Mesendoderm (in vitro differentiated cells): Measurements from ENCODE around the gene PRKAG2.

Source experiments
- DNase-seq: peaks from one replicate; pipeline ENCODE4 v3.0.0; 2013
- H2AK5ac ChIP-seq: 2 replicates; pipeline ENCODE4 v1.6.1; 2013; ENCODE audit warnings: low read length, inconsistent platforms
- H2BK120ac ChIP-seq: 2 replicates; pipeline ENCODE4 v1.6.1; 2013; ENCODE audit warnings: low read depth, mild to moderate bottlenecking, low read length, moderate library complexity, mixed read lengths
- H2BK15ac ChIP-seq: replicated peaks from 2 replicates; pipeline ENCODE4 v1.6.1; 2013; ENCODE audit warnings: low read depth, mild to moderate bottlenecking, moderate library complexity
- H2BK5ac ChIP-seq: 2 replicates; pipeline ENCODE4 v1.6.1; 2013; ENCODE audit warnings: low read length, inconsistent platforms
- H3K18ac ChIP-seq: 2 replicates; pipeline ENCODE4 v1.6.1; 2013; ENCODE audit warnings: mild to moderate bottlenecking, low read length, mixed read lengths
- H3K23ac ChIP-seq: one replicate; pipeline ENCODE4 v1.6.1; 2013; ENCODE audit warnings: low read length
- H3K27ac ChIP-seq: 2 replicates; pipeline ENCODE4 v1.5.1; 2013; ENCODE audit warnings: low read depth, mild to moderate bottlenecking, inconsistent platforms, low read length, moderate library complexity
- H3K27me3 ChIP-seq: 2 replicates; pipeline ENCODE4 v1.6.1; 2013; ENCODE audit warnings: low read length, control low read depth, mild to moderate bottlenecking, inconsistent platforms; ENCODE audit not compliant: insufficient read depth, poor library complexity
- H3K36me3 ChIP-seq: 2 replicates; pipeline ENCODE4 v1.6.1; 2013; ENCODE audit warnings: low read length, inconsistent platforms; ENCODE audit not compliant: control insufficient read depth, insufficient read depth
- H3K4ac ChIP-seq: one replicate; pipeline ENCODE4 v1.6.1; 2013; ENCODE audit warnings: low read depth, mild to moderate bottlenecking, low read length, moderate library complexity
- H3K4me1 ChIP-seq: 2 replicates; pipeline ENCODE4 v1.6.1; 2013; ENCODE audit warnings: low read depth, low read length, inconsistent platforms; ENCODE audit not compliant: control insufficient read depth
- H3K4me2 ChIP-seq: 2 replicates; pipeline ENCODE4 v1.6.1; 2013; ENCODE audit warnings: low read length
- H3K4me3 ChIP-seq: 2 replicates; pipeline ENCODE4 v1.5.1; 2013; ENCODE audit warnings: mild to moderate bottlenecking, low read length
- H3K56ac ChIP-seq: one replicate; pipeline ENCODE4 v1.6.1; 2013; ENCODE audit warnings: low read length
- H3K79me1 ChIP-seq: 2 replicates; pipeline ENCODE4 v1.6.1; 2013; ENCODE audit warnings: low read length, inconsistent platforms
- H3K79me2 ChIP-seq: 2 replicates; pipeline ENCODE4 v1.6.1; 2013; ENCODE audit warnings: mild to moderate bottlenecking, low read length; ENCODE audit not compliant: control insufficient read depth, insufficient read depth
- H3K9ac ChIP-seq: 2 replicates; pipeline ENCODE4 v1.6.1; 2013; ENCODE audit warnings: low read length, inconsistent platforms
- H4K5ac ChIP-seq: one replicate; pipeline ENCODE4 v1.6.1; 2013; ENCODE audit warnings: low read length
- H4K8ac ChIP-seq: one replicate; pipeline ENCODE4 v1.6.1; 2013; ENCODE audit warnings: low read depth, mild to moderate bottlenecking, control low read depth, low read length, moderate library complexity
- WGBS: extraction: QIAGEN DNeasy Blood & Tissue Kit; methylation state at CpG from one replicate; pipeline ENCODE4 v1.1.7; 2013; ENCODE audit warnings: low lambda C conversion rate, missing lambda C conversion rate; ENCODE audit not compliant: insufficient coverage; ENCODE audit errors: extremely low coverage; 5-methylcytosine and 5-hydroxymethylcytosine counted together

PRKAG2 gene

GRCh38 chr7:151868396-151869108, 8.4 kb downstream of the PRKAG2 start:
- no peak overlapping the region for H2BK5ac ChIP-seq
- H3K4me1 ChIP-seq, result no peaks in the 10 kb centered on the region
- WGBS, result no CpG with 5 or more reads among the region's 23 CpGs
- no peak overlapping the region for H3K23ac ChIP-seq
- no peak overlapping the region for H2BK15ac ChIP-seq
- H3K27ac ChIP-seq, result no peak overlapping the region
- peak overlapping the region; percentile 11 for H3K56ac ChIP-seq
- DNase-seq, result no peak
- H2AK5ac ChIP-seq, result no peak overlapping the region
- no peaks in the 10 kb centered on the region for H3K36me3 ChIP-seq
- no peak overlapping the region for H3K4me2 ChIP-seq
- no peak overlapping the region for H4K5ac ChIP-seq
- H4K8ac ChIP-seq, result no peak overlapping the region
- no peak overlapping the region for H3K18ac ChIP-seq
- no peaks in the 10 kb centered on the region for H3K79me1 ChIP-seq
- H3K4me3 ChIP-seq, result no peak overlapping the region
- H3K9ac ChIP-seq, result no peak overlapping the region
- no peak overlapping the region for H3K4ac ChIP-seq
- no peaks in the 10 kb centered on the region for H3K27me3 ChIP-seq
- no peak overlapping the region for H2BK120ac ChIP-seq
- H3K79me2 ChIP-seq, result no peaks in the 10 kb centered on the region

- Histone ChIP-seq H3K27ac (no peak overlapping the region), H3K79me1 (no peaks in the 10 kb centered on the region), H3K27me3 (no peaks in the 10 kb centered on the region), H3K56ac (peak overlapping the region; percentile 11), H2BK120ac (no peak overlapping the region), H2AK5ac (no peak overlapping the region), H4K5ac (no peak overlapping the region), H3K79me2 (no peaks in the 10 kb centered on the region), H3K4me1 (no peaks in the 10 kb centered on the region), H3K4ac (no peak overlapping the region), H3K4me3 (no peak overlapping the region), H3K23ac (no peak overlapping the region), H3K4me2 (no peak overlapping the region), H3K36me3 (no peaks in the 10 kb centered on the region), H3K18ac (no peak overlapping the region), H4K8ac (no peak overlapping the region), H2BK5ac (no peak overlapping the region), H3K9ac (no peak overlapping the region), H2BK15ac (no peak overlapping the region)
- no peak for DNase-seq
- WGBS, result no CpG with 5 or more reads among the region's 6 CpGs
Measured at GRCh38 chr7:151867912-151868311, 9.0 kb downstream of the PRKAG2 start.

DNA sequence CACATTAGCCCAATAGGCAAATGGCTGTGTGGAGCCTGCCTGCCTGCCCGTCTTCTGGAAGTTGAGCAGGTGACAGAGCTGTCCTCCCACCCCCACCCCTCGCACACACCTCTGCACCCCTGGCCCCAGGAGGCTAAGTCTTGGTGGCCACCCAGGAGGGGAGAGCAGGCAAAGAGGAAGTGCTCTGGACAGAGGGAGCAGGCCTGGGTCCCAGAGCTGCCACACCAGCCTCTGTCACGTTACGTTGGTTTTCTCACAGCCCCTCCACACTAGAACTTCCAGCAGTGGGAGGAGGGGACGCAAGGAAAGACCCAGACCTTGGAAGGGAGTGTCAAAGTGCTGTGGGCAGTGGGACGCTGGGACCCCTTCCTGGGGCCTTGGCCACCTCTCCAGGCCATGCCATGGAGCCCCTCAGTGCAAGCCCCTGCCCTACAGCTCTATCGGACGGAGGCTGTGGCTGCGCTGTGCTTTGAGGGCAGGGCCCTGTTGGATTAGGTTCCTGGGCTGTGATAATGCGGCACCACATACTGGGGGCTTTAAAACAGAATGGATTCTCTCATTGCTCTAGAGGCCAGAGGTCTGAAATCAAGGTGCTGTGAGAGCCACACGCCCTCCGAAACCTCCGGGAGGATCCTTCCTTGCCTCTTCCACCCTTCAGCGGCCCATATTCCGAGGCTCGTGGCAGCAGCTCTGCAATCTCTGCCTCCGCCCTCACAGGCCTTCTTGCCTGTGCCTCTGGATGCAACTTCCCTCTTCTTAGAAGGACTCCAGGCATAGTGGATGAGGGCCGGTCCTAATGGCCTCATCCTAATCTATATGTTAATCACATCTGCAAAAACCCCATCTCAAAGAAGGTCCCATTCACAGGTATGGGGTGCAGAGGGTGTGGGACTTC, 9.9 kb downstream of the PRKAG2 start:
- no peak overlapping the region for H3K9ac ChIP-seq
- no peaks in the 10 kb centered on the region for H3K36me3 ChIP-seq
- H3K4ac ChIP-seq, result no peak overlapping the region
- no peak overlapping the region for H2BK5ac ChIP-seq
- H2BK15ac ChIP-seq, result no peak overlapping the region
- H3K4me1 ChIP-seq, result no peaks in the 10 kb centered on the region
- no peak overlapping the region for H4K8ac ChIP-seq
- WGBS, result no CpG with 5 or more reads among the region's 18 CpGs
- H3K18ac ChIP-seq, result no peak overlapping the region
- H3K4me2 ChIP-seq, result no peak overlapping the region
- H2BK120ac ChIP-seq, result no peak overlapping the region
- no peak overlapping the region for H3K4me3 ChIP-seq
- H3K27me3 ChIP-seq, result no peaks in the 10 kb centered on the region
- H3K27ac ChIP-seq, result no peak overlapping the region
- H3K79me1 ChIP-seq, result no peaks in the 10 kb centered on the region
- H4K5ac ChIP-seq, result no peak overlapping the region
- H3K23ac ChIP-seq, result no peak overlapping the region
- no peak overlapping the region for H2AK5ac ChIP-seq
- no peak for DNase-seq
- H3K79me2 ChIP-seq, result no peaks in the 10 kb centered on the region
- H3K56ac ChIP-seq, result no peak overlapping the region

- Histone ChIP-seq H3K4ac (no peak overlapping the region), H3K79me1 (no peaks in the 10 kb centered on the region), H3K27ac (no peak overlapping the region), H3K4me2 (no peak overlapping the region), H3K27me3 (no peaks in the 10 kb centered on the region), H3K4me1 (no peaks in the 10 kb centered on the region), H2BK5ac (no peak overlapping the region), H3K9ac (no peak overlapping the region), H4K5ac (no peak overlapping the region), H3K4me3 (no peak overlapping the region), H2BK15ac (no peak overlapping the region), H2BK120ac (no peak overlapping the region), H3K56ac (no peak overlapping the region), H2AK5ac (no peak overlapping the region), H4K8ac (no peak overlapping the region), H3K18ac (no peak overlapping the region), H3K23ac (no peak overlapping the region), H3K36me3 (no peaks in the 10 kb centered on the region), H3K79me2 (no peaks in the 10 kb centered on the region)
- WGBS, result no CpG with 5 or more reads among the region's 7 CpGs
- DNase-seq, result no peak
Measured at GRCh38 chr7:151866028-151866427, 10.9 kb downstream of the PRKAG2 start.

DNA sequence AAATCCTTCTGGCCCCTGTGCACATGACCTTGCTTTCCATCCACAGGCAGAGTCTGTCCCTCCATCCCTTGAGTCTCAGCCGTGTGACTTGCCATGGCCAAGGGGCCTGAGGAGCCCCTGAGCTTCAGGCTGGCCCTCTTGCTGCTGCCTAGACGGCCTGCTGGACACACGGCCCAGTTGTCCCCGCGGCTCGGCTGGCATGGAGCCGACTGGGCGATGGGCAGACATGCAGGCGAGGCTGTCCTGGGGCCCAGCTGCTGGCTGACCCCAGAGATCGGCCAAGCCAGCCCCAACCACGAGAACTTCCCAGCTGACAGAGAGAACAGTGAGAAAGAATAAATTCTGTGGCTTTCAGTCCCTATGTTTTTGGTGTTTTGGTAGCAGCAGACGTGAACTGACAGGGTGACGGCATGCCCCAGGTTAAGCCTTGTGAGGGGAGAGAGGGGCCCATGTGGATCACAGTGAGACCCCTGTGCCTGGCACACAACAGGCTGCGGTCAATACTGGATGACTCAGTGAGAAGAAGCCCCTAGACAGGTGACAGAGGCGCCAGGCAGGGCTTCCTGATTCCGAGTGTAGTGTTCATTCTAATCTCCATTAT, 11.7 kb downstream of the PRKAG2 start:
- no peak for DNase-seq
- H3K27me3 ChIP-seq, result no peaks in the 10 kb centered on the region
- H3K27ac ChIP-seq, result no peak overlapping the region
- H2BK5ac ChIP-seq, result no peak overlapping the region
- no peak overlapping the region for H3K18ac ChIP-seq
- H3K4me1 ChIP-seq, result no peaks in the 10 kb centered on the region
- H2BK15ac ChIP-seq, result no peak overlapping the region
- no peaks in the 10 kb centered on the region for H3K36me3 ChIP-seq
- no peaks in the 10 kb centered on the region for H3K79me1 ChIP-seq
- no peak overlapping the region for H3K56ac ChIP-seq
- H3K9ac ChIP-seq, result no peak overlapping the region
- no peak overlapping the region for H3K4ac ChIP-seq
- WGBS, result no CpG with 5 or more reads among the region's 16 CpGs
- no peak overlapping the region for H2AK5ac ChIP-seq
- H3K4me3 ChIP-seq, result no peak overlapping the region
- no peak overlapping the region for H3K23ac ChIP-seq
- no peak overlapping the region for H4K8ac ChIP-seq
- H2BK120ac ChIP-seq, result no peak overlapping the region
- H4K5ac ChIP-seq, result no peak overlapping the region
- H3K4me2 ChIP-seq, result no peak overlapping the region
- no peaks in the 10 kb centered on the region for H3K79me2 ChIP-seq
